ENCODE results near the gene TCF7L2. TPM values are rescaled to one million over a fixed set of nuclear protein-coding genes. Genes with fewer than 3 reads are reported as not detected.

TCF7L2 gene
- total RNA-seq, 1 donor from 2014 or later: 109 TPM

DNA sequence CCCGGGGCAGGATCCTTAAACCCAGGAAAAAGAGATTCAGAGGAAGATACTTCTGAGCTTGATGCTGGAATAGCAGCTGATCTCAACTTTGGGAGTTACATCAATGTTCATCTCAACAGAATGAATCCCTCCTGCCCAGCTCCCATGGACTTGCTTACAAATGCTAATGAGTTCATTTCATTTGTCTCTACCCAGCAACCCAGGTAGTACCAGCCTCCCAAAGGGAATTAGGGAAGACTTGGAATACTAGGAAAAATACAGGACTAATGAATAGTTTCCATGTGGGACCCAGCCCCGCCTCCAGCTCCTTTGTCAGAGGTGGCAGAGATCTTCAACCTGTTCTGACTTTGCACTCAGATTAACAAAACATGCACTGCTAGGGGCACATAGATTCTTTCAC lies 22.1 kb upstream of the TCF7L2 start:
- Mint-ChIP-seq H3K9me3 (ENCODE audit: low read depth) (no peaks in the 10 kb centered on the region), H3K36me3 (ENCODE audit: insufficient read depth) (no peaks in the 10 kb centered on the region), H3K27me3 (no peaks in the 10 kb centered on the region), H3K4me1 (ENCODE audit: low read depth) (peaks cover 2% of the 10 kb centered on the region), H3K27ac (no peak overlapping the region), H3K4me3 (ENCODE audit: low read depth) (no peak overlapping the region)
- TF ChIP-seq, protein P1, sequence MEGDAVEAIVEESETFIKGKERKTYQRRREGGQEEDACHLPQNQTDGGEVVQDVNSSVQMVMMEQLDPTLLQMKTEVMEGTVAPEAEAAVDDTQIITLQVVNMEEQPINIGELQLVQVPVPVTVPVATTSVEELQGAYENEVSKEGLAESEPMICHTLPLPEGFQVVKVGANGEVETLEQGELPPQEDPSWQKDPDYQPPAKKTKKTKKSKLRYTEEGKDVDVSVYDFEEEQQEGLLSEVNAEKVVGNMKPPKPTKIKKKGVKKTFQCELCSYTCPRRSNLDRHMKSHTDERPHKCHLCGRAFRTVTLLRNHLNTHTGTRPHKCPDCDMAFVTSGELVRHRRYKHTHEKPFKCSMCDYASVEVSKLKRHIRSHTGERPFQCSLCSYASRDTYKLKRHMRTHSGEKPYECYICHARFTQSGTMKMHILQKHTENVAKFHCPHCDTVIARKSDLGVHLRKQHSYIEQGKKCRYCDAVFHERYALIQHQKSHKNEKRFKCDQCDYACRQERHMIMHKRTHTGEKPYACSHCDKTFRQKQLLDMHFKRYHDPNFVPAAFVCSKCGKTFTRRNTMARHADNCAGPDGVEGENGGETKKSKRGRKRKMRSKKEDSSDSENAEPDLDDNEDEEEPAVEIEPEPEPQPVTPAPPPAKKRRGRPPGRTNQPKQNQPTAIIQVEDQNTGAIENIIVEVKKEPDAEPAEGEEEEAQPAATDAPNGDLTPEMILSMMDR (IDR thresholded peaks at IDR 0.05; ENCODE audit: unreplicated experiment): no peak
- no peak for DNase-seq (ENCODE audit: low spot score, unreplicated experiment)

DNA sequence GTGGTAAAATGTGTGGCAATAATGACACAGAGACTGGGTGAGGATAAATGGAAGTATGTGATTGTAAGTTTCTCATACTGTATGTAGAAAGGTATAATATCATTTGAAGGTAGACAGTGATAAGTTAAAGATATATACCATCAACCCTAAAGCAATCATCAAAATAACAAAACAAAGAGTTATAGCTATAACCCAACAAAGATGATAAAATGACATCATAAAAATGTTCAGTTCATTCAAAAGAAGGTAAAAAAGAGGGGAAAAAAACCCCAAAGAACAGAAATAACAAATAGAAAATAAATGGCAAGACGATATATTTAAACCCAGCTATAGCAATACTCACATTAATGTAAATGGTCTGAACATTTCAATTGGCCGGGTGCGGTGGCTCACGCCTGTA lies 17.4 kb upstream of the TCF7L2 start:
- DNase-seq (ENCODE audit: low spot score, unreplicated experiment): no peak
- TF ChIP-seq, protein P1 (IDR thresholded peaks at IDR 0.05; ENCODE audit: unreplicated experiment): no peak
- H3K27me3 Mint-ChIP-seq: no peaks in the 10 kb centered on the region
- H3K4me1 Mint-ChIP-seq (ENCODE audit: low read depth): peaks cover 2% of the 10 kb centered on the region
- H3K9me3 Mint-ChIP-seq (ENCODE audit: low read depth): no peaks in the 10 kb centered on the region
- no peak overlapping the region for H3K27ac Mint-ChIP-seq
- H3K36me3 Mint-ChIP-seq (ENCODE audit: insufficient read depth): no peaks in the 10 kb centered on the region
- no peak overlapping the region for H3K4me3 Mint-ChIP-seq (ENCODE audit: low read depth)

DNA sequence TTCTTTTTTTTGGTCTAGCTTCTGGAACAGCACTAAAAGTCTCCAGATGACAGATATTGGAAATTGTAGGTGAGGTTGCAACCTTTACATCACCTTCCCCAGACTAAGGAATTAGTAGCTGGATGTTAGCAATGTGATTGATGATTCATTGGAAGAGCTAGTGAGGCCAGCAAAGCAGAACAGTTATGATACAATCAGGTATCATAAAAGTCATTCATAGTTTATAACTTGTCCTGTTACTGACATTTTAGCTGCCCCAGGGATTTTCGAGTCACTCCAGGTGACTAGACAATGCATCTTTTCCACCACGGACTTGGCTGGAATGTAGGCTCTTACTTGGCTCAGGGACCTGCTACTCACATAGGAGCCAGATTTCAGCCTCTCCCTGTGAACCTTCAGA lies 15.9 kb upstream of the TCF7L2 start:
- H3K36me3 Mint-ChIP-seq (ENCODE audit: insufficient read depth): no peaks in the 10 kb centered on the region
- H3K4me1 Mint-ChIP-seq (ENCODE audit: low read depth): peaks cover 8% of the 10 kb centered on the region
- no peak for DNase-seq (ENCODE audit: low spot score, unreplicated experiment)
- no peak overlapping the region for H3K4me3 Mint-ChIP-seq (ENCODE audit: low read depth)
- TF ChIP-seq, protein P1 (IDR thresholded peaks at IDR 0.05; ENCODE audit: unreplicated experiment): no peak
- no peaks in the 10 kb centered on the region for H3K9me3 Mint-ChIP-seq (ENCODE audit: low read depth)
- H3K27me3 Mint-ChIP-seq: no peaks in the 10 kb centered on the region
- H3K27ac Mint-ChIP-seq: no peak overlapping the region

DNA sequence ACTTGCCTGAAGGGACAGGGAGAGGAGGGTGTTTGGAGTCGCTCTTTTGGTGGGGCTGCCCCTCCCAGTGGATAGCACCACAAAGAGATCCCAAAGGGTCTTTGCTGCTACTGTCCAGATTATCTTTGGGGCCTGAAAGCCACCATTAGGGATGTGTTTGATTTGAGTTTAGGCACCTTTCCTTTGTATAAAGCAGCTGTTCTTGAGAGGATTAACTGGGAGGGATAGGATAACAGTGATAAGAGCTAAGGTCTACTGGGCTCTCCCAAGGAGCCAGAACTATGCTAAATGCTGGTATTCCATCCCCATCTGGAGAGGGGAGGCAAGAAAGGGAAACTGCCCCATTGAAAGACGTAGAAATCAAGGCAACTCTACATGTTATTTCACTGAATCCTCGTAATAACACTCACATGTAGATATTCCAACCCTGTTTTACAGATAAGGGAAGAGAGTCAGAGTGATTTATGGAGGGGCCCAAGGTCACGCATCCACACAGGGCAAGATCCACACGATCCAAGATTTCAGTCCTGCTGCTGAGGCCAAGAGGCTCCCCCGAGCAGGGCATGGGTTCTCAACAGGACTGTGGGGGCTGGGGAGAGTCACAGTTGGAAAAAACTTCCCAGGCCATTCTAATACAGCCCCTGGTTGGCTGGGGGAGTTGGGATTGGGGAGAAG lies 11.1 kb upstream of the TCF7L2 start:
- Mint-ChIP-seq H3K9me3 (ENCODE audit: low read depth) (no peaks in the 10 kb centered on the region), H3K27ac (no peak overlapping the region), H3K36me3 (ENCODE audit: insufficient read depth) (no peaks in the 10 kb centered on the region), H3K4me3 (ENCODE audit: low read depth) (no peak overlapping the region), H3K27me3 (no peaks in the 10 kb centered on the region), H3K4me1 (ENCODE audit: low read depth) (peaks cover 8% of the 10 kb centered on the region)
- TF ChIP-seq, protein P1 (IDR thresholded peaks at IDR 0.05; ENCODE audit: unreplicated experiment): no peak
- DNase-seq (ENCODE audit: low spot score, unreplicated experiment): no peak

DNA sequence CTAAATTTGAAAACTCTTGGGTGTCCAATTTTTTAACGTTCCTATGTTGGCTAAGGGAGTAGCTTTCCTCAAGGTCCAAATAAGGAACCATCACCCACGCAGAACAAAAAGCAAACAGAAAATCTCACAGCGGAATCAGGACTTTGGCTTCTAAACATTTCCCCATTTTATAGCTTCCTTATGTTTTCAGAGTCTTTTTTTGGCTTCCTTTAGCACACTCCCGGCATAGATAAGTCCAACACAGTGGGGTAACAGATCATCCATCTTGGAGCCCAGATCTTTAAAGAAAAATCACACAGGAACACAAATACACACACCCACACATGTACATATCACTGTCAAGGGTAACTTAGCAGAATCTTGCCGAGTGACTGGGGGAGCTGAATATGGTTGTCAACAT lies 4.2 kb upstream of the TCF7L2 start:
- H3K27ac Mint-ChIP-seq: peak overlapping the region; percentile 69
- H3K4me1 Mint-ChIP-seq (ENCODE audit: low read depth): peaks cover 32% of the 10 kb centered on the region
- H3K27me3 Mint-ChIP-seq: no peaks in the 10 kb centered on the region
- TF ChIP-seq, protein P1 (IDR thresholded peaks at IDR 0.05; ENCODE audit: unreplicated experiment): no peak
- H3K4me3 Mint-ChIP-seq (ENCODE audit: low read depth): no peak overlapping the region
- no peaks in the 10 kb centered on the region for H3K36me3 Mint-ChIP-seq (ENCODE audit: insufficient read depth)
- H3K9me3 Mint-ChIP-seq (ENCODE audit: low read depth): no peaks in the 10 kb centered on the region
- no peak for DNase-seq (ENCODE audit: low spot score, unreplicated experiment)
